NCI-H187 treated with DMSO at 0.1 percent for 48 hours (cell line): ENCODE measurements around the gene RUVBL1.

Experiments used
- DNase-seq: peaks from one replicate; lab custom pipeline; 2025; lab: John Stamatoyannopoulos, UW

RUVBL1 gene

DNA sequence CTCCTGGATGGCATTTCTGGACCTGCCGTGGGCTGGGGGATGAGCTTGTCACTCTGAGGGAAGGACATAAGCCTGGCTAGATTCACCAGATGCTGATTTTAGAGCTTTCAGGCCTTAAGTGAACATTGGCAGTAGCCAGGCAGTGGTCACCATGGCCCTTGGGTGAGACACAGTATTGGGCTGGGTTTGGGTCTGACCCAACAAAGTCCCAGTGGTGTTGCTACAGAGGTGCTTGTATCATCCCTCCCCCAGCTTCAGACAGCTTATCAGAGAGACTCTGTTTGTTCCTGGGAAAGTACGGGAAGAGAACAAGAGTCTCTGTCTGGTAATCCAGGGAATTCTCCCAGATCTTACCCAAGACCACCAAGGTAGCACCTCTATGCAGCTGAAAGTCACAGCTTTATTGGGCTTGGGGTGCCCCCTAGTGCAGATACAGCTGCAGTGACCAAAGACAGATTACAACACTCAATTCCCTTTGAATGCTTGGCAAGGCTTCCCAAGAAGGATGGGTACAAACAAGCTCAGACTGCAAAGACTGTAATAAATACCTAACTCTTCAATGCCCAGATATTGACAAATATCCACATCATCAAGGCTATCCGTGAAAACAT lies 9.8 kb upstream of the RUVBL1 start:
- DNase-seq: no peak

DNA sequence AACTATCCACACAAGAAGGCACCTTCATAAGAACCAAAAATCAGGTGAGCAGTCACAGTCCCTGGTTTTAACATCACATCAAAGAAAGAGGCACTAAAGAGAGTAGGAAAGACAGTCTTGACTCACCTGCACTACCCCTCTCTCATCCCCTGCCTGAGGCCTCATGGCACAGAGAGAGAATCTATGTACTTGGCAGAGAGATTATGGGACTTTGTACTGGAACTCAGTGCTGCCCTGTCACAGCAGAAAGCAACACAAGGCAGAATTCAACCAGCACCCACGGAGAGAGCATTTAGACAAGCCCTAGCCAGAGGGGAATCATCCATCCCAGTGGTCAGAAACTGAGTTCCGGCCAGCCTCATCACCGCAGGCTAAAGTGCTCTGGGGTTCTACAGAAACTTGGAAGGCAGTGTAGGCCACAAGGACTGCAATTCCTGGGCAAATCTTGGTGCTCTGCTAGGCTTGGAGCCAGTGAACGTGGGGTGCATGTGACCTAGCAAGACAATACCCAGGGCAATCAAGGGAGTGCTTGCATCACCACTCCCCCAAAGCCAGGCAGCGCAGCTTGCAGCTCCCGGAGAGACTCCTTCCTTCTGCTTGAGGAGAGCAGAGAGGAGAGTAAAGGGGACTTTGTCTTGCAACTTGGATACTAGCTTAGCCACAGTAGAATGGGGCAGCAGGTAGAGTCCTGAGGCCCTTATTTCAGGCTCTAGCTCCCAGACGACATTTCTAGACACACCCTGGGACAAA lies 8.5 kb upstream of the RUVBL1 start:
- no peak for DNase-seq

DNA sequence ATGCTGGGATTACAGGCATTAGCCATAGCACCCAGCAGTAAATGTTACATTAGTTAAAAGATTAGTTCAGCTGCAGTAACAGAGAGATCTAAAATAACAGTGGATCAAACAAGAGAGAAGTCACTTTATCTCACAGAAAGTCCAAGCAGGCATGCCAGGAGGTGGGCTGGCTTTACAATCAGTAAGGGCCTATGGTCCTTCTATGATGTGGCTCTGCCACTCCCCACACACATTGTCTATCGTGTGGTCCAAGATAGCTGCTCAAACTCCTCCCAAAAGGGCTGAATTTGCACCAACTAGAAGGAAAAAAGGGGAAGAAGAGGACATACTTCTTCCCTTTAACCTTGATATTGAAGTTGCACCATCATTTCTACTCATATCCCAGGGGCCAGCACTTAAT lies 4.6 kb upstream of the RUVBL1 start:
- DNase-seq: no peak

DNA sequence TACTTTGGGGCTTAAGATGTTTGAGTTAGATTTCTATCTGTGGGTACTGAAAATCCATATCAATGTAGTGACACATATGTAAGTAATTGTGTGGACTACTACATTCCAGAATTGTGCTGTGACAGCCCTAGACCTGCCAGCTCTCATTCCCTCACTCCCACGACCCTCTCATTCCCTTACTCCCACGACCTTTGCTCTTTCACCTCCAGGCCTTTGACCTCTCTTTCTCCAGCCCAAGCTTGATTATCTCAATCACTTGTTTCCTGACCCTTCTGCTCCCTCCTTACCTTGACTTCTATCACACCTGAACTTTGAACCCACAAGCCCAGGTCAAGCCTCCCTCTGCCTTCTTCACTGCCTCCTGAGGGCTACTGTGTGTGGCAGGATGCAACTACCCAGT lies 3.6 kb upstream of the RUVBL1 start:
- no peak for DNase-seq

DNA sequence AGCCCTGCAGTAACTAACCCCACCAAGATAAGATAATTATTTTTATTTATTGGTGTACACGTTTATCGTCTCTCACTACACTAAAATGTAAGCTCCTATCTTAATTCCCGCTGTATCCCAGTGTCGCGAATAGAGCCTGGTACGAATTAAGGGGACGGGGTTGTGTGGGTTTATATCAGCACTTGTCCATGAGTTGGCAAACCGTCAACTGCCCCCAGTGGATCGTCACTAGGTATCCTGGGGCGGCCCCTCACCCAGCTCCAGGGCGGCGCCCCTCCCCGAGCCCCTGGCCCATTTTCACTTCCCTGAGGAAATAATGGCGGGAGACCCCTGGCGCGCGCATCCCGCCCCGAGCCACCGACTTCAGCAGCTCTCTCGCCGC lies 465 bp downstream of the RUVBL1 start:
- no peak for DNase-seq

DNA sequence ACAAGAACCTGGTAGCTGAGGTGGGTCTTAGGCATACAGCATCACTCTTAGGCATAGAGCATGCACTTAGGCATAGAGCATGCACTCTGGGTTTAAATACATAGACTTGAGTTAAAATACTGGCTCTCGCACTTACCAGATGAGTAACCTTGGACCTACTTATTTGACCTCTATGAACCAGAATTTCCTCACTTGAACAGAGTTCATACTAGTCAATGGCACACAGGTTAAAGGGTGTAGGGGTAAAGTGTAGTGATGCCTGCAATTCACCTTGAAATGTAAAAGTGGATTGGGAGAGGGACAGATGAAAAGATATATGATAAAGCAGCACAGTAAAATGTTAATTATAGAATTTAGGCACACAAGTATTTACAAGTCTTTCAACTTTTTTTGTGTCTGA lies 1.6 kb downstream of the RUVBL1 start:
- no peak for DNase-seq

DNA sequence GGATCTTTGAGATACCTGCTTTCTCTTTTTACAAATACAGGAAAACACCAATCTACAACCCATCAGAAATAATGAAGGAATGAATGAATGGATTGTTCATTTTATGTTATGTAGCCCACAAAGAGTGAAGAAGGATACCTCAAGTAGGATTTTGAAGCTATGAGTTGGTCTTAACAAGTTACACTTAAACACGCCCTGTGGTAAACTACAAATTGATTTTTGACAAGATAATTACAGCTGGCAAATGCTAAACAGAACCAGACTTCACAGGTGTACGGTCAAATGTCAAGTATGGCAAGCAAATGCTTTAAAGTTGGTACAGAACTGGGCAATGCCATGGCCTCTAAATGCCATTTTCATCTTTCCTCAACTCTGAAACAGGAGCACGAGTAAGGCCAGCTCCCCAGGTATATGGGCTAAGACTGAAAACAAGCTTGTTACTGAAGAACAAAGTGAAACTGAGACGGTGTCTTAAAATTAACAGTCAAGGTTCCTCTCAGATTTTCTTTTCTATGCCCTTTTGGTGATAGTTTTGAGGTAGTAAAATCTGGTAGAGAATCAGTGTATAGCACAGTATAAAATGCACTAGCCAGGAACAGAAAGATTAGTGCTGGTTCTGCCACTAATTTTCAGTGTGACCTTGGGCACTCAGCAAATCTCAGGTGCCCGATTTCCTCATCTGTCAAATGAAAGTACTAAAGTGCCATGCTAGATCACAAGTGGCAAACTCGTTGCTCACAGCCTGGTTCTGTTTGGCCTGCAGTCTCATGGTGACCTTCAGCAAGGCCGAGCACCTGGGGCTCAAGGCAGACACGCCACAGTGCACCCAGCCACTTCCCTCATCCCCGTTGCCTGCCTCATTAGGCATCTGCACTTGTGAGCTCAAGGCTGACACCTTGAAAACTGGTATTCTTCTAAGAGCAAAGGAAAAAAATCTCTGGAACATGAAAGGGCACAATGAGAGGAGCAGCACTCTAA lies 9.5 kb downstream of the RUVBL1 start:
- DNase-seq: no peak

DNA sequence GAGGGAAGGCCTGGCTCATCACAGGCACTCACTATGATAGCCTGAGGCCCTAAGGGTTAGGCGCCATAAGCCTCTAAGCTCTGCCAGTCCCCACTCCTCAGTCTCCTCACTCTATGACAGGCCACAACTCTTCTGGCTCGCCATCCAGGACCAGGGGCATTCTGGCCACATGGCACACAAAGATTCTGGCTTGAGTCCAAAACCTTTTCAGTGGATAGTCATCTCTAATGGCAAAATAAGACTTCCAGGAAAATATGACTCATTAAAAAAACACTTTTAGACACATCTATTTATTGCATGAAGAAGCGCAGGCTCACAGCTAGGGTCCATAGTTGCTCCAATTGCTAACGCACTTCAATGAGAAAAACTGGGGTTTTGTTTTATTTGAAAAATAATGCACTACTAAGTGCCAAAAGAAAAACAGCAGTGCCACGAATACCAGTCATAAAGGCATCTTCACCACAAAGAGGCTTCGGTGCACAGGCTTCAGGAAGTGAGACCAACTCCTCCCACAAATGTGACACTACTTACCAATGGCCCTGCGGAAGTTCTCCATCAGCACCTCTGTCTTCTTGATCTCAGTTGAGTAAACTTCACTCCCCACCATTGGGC lies 11.1 kb downstream of the RUVBL1 start:
- no peak for DNase-seq

DNA sequence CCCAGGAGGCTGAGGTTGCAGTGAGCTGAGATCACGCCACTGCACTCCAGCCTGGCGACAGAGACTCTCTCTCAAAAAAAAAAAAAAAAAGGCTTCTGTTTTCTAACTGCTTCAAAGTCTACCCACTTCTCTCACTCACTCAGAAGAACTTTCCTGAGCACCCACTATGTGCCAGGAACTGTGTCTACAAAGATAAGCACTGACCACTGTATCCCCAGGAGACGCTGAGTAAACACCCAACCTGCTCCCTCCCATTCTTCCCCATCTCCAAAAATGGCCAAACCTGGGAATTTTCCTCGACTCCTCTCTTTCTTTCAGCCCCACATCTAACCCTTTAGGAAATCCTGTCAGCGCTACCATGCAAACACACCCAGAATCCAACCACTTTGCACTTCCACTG lies 12.5 kb downstream of the RUVBL1 start:
- no peak for DNase-seq

DNA sequence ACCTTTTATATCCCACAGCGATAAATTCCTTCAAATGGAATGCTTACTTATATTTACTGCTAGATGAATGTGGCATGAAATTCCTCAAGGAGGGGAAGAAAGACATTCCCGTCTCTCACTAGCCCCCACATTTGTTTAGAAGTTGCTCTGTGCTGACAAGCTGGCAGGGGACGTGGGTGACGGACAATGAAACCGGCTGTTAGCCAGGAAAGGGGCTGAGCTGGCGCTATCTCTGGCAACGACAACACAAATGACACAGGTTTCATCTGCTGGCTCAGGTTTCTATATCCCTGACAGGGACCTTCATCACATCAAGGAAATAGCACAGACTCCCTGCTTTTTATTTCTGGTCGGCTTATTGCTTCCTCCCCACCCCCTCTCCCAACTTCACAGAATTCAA lies 15.8 kb downstream of the RUVBL1 start:
- DNase-seq: no peak

DNA sequence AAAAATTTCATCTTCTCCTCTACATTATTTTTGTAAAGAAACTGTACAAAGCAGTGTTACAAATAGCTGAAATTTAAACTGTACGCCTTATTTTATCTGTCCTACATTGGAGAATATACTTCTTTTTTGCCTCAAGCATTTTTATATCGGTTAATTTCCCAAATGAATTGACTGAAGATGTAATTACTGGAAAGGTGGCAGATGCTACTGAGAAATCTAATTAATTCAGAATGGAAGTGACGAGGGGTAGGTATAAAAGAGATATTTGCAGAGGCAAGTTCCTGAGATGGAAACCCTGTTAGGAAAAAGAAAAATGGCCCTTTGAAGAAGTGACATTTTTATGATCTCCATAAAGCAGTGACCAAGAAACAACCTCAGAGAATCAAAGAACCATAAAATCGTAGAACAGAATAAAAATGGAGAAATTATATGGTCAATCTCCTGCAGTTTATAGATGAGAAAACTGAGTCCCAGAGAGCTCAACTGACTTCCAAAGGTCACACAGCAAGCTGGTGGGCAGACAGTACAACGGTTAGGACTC lies 20.4 kb downstream of the RUVBL1 start:
- DNase-seq: no peak

DNA sequence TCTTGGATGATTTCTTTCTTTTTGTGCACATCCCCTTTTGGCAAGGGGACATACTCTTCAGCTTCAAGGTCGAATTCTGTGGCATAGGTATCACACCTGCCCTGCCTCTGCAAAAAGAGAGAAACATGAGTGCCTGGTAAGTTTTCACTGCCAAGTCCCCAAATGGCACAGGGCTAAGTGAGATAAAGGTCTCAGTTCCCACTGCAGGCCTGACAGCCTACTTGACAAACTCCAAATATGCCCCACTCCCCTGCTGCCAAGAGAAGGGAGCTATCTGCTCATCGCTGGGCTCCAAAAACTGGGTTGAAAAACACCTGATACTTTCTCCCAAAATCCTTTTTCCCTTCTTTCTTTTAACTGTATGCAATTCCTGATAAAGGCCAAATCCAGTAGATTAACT lies 23.0 kb downstream of the RUVBL1 start:
- no peak for DNase-seq

DNA sequence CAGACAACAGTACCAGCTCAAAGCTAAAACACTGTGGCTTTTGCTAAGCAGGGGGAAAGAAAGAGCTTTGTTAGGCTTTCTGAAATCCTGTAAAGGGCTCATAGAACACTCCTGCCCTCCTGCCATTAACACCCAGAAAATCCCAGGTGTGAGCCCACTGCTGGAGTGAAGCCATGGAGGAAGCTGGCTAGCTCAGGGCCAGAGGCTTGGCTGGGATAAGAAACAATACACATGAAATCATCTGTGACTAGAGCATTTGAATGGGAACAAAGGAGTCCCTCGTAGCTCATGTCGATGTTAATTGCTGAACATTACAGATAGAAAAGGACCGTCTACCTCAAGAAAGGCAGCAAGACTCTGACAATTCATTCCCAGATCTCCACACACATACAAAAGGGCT lies 23.5 kb downstream of the RUVBL1 start:
- no peak for DNase-seq

DNA sequence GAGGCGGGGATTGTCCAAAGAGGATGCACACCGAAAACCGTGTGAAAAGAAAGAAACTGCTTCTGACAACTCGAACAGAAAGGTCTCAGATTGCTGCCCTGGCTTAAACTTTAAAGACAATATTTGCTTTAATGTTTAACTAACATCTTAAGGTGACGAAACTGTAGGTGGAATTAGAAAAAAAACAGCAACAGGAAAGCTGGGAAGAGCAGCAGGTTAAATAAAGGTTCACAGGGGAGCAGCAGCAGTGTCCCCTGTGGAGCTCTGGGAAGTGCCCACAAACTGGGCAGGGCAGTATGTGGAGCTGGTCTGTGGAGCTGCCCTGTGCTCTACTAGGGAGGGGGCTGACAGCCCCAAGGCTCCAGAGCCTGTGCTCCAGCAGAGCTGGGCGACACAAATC lies 25.4 kb downstream of the RUVBL1 start:
- DNase-seq: no peak

DNA sequence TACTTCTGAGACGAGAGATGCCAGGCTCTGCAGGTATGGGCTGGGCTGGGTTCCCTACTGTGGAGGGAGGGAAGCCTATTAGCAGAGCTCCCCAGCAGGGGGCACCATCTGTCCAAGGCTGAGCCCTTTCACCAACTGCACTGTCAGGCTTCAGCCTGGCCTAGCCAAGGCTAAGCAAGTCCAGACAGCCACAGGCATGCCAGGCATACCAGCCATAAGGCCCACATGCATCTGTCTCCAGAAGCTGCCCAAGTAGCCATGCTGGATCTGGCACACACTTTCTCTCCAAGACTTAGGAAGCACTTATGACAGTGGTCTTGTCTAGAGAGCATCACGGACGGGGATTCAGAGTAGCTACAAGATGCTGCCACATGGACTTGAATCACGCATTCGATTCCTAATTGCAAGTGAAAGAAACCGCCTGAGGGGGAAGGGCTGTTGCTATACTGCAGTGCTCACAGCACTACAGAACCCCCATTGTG lies 28.3 kb downstream of the RUVBL1 start:
- DNase-seq: no peak

DNA sequence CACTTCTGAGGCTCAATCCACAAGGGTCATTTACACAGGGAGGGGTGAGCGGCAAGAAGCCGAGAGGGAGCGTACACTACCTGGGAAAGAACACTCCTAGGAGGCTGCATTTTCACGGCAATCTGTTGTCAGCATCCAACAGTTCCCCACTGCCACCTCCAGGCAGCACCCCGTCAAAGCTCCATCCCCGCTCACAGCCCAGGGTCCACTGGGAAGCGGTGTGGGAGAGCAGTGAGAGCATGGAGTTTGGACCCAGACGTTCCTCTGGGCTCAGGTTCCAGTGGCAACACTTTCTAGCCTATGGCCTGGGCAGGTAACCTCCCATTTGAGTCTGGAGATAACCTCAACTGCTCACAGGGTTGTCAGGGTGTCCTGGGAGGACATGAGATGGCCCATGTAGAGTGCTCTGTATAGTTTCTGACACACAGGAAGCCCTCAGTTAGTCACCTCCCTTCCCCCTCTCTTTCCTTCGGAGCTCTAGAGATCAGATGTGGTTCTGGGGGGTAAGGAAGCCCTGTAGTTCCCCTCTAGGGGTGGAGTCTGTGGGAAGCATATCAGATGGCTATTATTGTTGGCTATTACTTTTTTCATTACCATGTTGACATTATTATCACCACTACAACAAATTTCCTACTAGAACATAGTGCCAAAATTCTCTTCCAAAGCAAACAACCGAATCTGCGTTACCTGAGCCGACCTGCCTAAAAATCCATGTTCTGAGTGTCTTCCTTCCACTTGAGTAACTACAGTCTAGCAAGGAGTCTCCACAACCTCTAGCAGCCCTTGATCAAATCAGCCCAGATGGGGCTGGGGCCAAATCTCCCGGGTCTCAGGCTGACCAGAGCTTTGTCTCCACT lies 29.1 kb downstream of the RUVBL1 start:
- DNase-seq: no peak

DNA sequence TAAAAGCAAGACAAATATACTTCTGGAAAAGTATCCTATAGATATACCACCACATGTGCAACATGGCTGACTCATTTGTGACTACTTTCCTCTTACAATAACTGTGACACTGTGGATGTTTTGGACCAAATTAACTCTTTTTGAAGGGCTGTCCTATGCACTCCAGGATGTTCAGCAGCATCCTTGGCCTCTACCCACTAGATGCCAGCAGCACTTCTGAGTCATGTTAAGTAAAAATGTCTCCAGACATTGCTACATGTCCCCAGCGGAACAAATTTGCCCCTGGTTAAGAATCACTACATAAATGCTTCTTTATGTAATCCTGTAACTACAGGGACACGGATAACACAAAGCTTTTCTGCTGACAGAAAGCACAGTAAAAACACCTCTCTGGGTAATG lies 32.0 kb downstream of the RUVBL1 start:
- no peak for DNase-seq

DNA sequence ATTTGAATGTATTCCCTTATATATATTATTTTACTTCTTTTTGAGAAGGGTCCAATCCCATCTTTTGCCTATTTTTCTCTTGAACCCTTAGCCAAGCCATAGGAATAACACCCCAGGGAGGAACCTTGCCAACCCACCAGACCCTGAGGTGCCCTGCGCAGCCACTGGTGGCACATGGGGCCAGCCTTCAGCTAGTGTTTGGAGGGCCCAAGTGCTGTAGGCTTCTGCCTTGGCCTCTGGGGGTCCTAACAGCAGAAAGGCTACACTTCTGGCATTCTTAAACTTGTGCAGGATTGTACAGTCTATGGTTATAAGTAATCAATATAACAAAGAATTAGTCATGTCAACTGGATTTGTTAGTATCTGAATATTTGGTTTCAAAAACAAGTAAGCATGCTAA lies 34.5 kb downstream of the RUVBL1 start:
- no peak for DNase-seq

DNA sequence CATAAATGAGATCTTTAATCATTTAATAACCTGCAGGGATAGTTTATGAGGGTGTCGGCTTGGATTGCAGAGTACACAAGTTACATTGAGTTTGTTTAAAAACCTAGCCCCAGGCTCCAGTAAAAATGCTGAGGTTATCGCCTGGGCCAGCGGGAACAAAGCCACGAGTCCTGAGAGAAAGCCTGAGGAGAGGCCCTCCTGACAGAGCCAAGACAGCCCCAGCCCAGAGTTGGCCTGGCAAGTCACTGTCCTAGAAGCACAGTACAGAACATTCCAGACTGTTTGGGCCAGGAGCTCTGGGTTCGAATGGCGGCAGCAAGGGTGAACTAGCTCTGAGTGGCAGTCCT lies 39.0 kb downstream of the RUVBL1 start:
- no peak for DNase-seq

DNA sequence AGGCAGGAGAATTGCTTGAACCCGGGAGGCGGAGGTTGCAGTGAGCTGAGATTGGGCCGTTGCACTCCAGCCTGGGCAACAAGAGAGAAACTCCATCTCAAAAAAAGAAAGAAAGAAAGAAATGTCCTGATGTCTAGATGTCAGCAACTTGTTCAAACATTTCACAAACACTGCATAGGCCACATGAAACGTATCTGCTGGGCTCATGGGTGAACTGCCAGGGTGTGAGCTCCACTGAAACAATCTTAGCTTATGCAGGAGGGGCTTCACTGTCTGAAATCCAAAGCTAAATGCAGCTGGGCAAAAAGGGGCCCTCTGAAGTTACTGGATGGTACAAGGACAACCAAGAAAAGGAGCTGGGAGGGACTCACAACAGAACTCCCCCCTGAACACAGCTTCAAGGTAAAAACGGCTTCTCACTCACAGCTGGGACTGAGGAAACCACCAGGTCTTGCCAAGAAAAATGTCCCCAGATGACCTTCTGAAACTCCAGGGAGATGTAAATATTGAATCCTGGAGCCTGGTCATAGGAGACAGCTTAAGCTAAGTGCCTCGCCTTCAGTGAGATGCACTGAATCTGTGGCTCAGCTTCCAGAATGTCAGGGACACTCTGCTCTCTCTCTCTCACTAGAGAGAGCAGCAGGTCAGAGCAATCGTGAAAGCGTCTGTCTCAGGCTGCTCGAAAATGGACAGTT lies 39.5 kb downstream of the RUVBL1 start:
- no peak for DNase-seq

DNA sequence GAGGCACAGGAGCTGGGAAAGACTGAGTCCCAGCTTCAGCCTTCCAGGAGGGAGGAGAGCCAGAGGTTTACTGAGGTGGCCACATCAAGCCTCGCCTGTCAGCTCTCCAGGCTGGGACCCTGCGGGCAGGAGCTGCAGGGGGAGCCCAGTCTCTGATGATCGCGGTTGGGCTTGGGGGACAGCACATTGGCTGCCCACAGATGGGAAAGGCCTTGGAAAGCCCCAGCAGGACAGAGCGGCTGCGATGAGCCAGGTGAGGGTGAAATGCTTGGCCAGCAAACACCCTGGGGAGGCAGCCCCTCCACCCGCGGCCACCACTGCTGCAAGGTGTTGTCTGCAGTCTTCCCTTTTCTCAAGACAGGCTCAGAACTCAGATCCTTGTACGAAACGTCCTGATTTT lies 40.2 kb downstream of the RUVBL1 start:
- DNase-seq: no peak
